DND-41 (cell line): ENCODE measurements around the gene ANKDD1B.

Experiments used
- CTCF ChIP-seq: IDR thresholded peaks from 2 replicates; pipeline ENCODE4 v1.5.1; 2012; ENCODE audit warnings: borderline replicate concordance, low read length, moderate library complexity, mild to moderate bottlenecking; ENCODE audit not compliant: poor library complexity, severe bottlenecking; ENCODE audit errors: extremely low read depth
- EZH2 ChIP-seq: IDR thresholded peaks from 3 replicates; pipeline ENCODE4 v1.6.1; 2012; ENCODE audit warnings: borderline replicate concordance, low read depth, mild to moderate bottlenecking, moderate library complexity, low read length, inconsistent platforms; ENCODE audit not compliant: severe bottlenecking

DNA sequence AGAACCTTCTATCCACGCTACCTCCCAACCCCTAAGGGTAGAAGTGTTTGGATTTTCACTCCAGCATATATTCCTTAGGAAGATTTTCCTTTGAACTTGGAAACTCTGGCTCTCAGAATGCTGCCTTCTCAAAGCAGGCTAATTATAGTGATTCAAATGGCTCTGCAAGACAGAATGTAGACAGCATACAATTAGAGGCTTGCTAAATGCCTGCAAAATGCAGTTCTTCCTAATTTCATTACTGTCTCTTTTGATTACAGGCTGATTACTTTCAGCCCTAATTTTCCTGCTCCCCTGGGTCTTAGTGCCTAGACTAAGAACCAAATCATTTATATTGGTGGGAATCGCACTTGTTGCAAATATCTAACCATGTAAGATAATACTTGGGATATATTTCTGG, 50.8 kb downstream of the ANKDD1B start:
- TF ChIP-seq EZH2 (no peak), CTCF (no peak)
